Measurements from ENCODE around the gene PELI2. TPM values are rescaled to one million over a fixed set of nuclear protein-coding genes. Genes with fewer than 3 reads are reported as not detected.

The PELI2 gene
- total RNA-seq, 1 donor from 2014 or later: 1.6 TPM

GRCh38 chr14:56115976-56116893 is 2.0 kb upstream of the PELI2 start:
- ATAC-seq: no peak
- DNase-seq: no peak
- intact Hi-C loops (cut with micrococcal nuclease): no loop called here

- DNase-seq (peak; percentile 69), ATAC-seq (peak; percentile 56)
- intact Hi-C loops (cut with micrococcal nuclease): no loop called here
Measured at GRCh38 chr14:56118611-56119181, 485 bp downstream of the PELI2 start.

- ATAC-seq: peak; percentile 64
- intact Hi-C loops (cut with micrococcal nuclease): no loop called here
- peak; percentile 68 for DNase-seq
Measured at GRCh38 chr14:56119201-56119981, 1.2 kb downstream of the PELI2 start.

- peak; percentile 7 for ATAC-seq
- intact Hi-C loops (cut with micrococcal nuclease): no loop called here
Measured at GRCh38 chr14:56120091-56120691, 2.0 kb downstream of the PELI2 start.

GRCh38 chr14:56121816-56122215 is 3.6 kb downstream of the PELI2 start:
- DNase-seq (no peak), ATAC-seq (no peak)
- intact Hi-C loops (cut with micrococcal nuclease): no loop called here

More at GRCh38 chr14:56120091-56120691, 2.0 kb downstream of the PELI2 start:
- DNase-seq: no peak

- intact Hi-C loops (cut with micrococcal nuclease): no loop called here
- ATAC-seq (no peak), DNase-seq (no peak)
Measured at GRCh38 chr14:56122301-56122700, 4.1 kb downstream of the PELI2 start.

- DNase-seq (no peak), ATAC-seq (no peak)
- intact Hi-C loops (cut with micrococcal nuclease): no loop called here
Measured at GRCh38 chr14:56124327-56124726, 6.1 kb downstream of the PELI2 start.

- intact Hi-C loops (cut with micrococcal nuclease): no loop called here
- DNase-seq (no peak), ATAC-seq (no peak)
Measured at GRCh38 chr14:56125772-56126636, 7.8 kb downstream of the PELI2 start.

- ATAC-seq (no peak), DNase-seq (no peak)
- intact Hi-C loops (cut with micrococcal nuclease): no loop called here
Measured at GRCh38 chr14:56126637-56126913, 8.4 kb downstream of the PELI2 start.

GRCh38 chr14:56127156-56127555 is 8.9 kb downstream of the PELI2 start:
- no peak for ATAC-seq
- intact Hi-C loops (cut with micrococcal nuclease): no loop called here
- DNase-seq: no peak

GRCh38 chr14:56129092-56129491 is 10.9 kb downstream of the PELI2 start:
- ATAC-seq: no peak
- intact Hi-C loops (cut with micrococcal nuclease): no loop called here
- no peak for DNase-seq

- intact Hi-C loops (cut with micrococcal nuclease): no loop called here
- DNase-seq (peak; percentile 51), ATAC-seq (peak; percentile 65)
Measured at GRCh38 chr14:56129933-56130332, 11.7 kb downstream of the PELI2 start.

- DNase-seq (no peak), ATAC-seq (no peak)
- intact Hi-C loops (cut with micrococcal nuclease): no loop called here
Measured at GRCh38 chr14:56131004-56131864, 13.0 kb downstream of the PELI2 start.

- ATAC-seq: peak; percentile 38
- DNase-seq: no peak
- intact Hi-C loops (cut with micrococcal nuclease): no loop called here
Measured at GRCh38 chr14:56131865-56132833, 13.9 kb downstream of the PELI2 start.

GRCh38 chr14:56133547-56133946 is 15.3 kb downstream of the PELI2 start:
- intact Hi-C loops (cut with micrococcal nuclease): no loop called here
- ATAC-seq: no peak
- no peak for DNase-seq

GRCh38 chr14:56135001-56135400 is 16.8 kb downstream of the PELI2 start:
- peak; percentile 27 for ATAC-seq
- DNase-seq: no peak
- intact Hi-C loops (cut with micrococcal nuclease): no loop called here

- ATAC-seq (no peak), DNase-seq (no peak)
- intact Hi-C loops (cut with micrococcal nuclease): no loop called here
Measured at GRCh38 chr14:56135668-56136067, 17.5 kb downstream of the PELI2 start.
